K562 (cell line): ENCODE measurements around the gene CACNA1C. TPM values are rescaled to one million over a fixed set of nuclear protein-coding genes. Genes with fewer than 3 reads are reported as not detected.

ENCODE experiments used
- ATAC-seq: fragments of 200-7000 bp; cut with Tn5 transposase; 3 replicates; pipeline ENCODE4 v1.9.1; 2020; ENCODE audit warnings: moderate library complexity
- BruUV-seq: library from RNA; stranded (reverse); fragments of 400-500 nt; replicated peaks from 2 replicates; lab custom pipeline; 2021; lab: Mats Ljungman, UMichigan
- CTCF ChIA-PET: fragments of 300-600 bp; formaldehyde crosslinking; extraction: SDS; loops from one replicate; lab custom pipeline; 2021; ENCODE audit warnings: low intra/inter-chr PET ratio; lab: Yijun Ruan, JAX
- POLR2A ChIA-PET: fragments of 300-600, 350-650 bp; sonication (Branson Sonifier 250); formaldehyde crosslinking; extraction: SDS; loops from one replicate; lab custom pipeline; 2021; ENCODE audit warnings: antibody characterized with exemption, inconsistent platforms; lab: Yijun Ruan, JAX
- DNase-seq, 4 experiments: peaks; one replicate each; pipeline versions ENCODE4 v3.0.0 to v3.0.0-alpha.2; 2011 to 2018; ENCODE audit warnings: low spot score in 3 of 4, mixed read lengths in 3 of 4; ENCODE audit errors: extremely low read depth in 1 of 4
- FAIRE-seq: peaks from 2 replicates; lab custom pipeline; 2011; peaks lifted over from hg19 to GRCh38; lab: Jason Lieb, UNC
- H2AFZ ChIP-seq: 2 replicates; pipeline ENCODE4 v1.6.0; 2011; ENCODE audit warnings: low read depth, low read length, control low read depth, inconsistent platforms
- H3K27ac ChIP-seq: fragments of 200-600 bp; 3 replicates; pipeline ENCODE4 v1.8.0; 2011; ENCODE audit warnings: low read depth, mild to moderate bottlenecking, control low read depth, inconsistent platforms, low read length, moderate library complexity, mixed read lengths; ENCODE audit errors: extremely low read depth
- H3K27me3 ChIP-seq, 2 experiments: fragments of 300-600 bp in 1 of 2; 2 replicates in 1 of 2; 3 replicates in 1 of 2; pipeline versions ENCODE4 v1.6.0 to v1.8.0; 2011; ENCODE audit warnings: inconsistent platforms in 2 of 2, low read length in 2 of 2, mild to moderate bottlenecking in 1 of 2, mixed read lengths in 1 of 2, moderate library complexity in 1 of 2; ENCODE audit not compliant: control insufficient read depth in 2 of 2, insufficient read depth in 2 of 2
- H3K36me3 ChIP-seq: fragments of 300-600 bp; 3 replicates; pipeline ENCODE4 v1.8.0; 2011; ENCODE audit warnings: mild to moderate bottlenecking, low read length, inconsistent platforms; ENCODE audit not compliant: control insufficient read depth, insufficient read depth
- H3K4me1 ChIP-seq, 2 experiments: fragments of 200-600 bp in 1 of 2; replicated peaks in 1 of 2; 2 replicates in 1 of 2; 3 replicates in 1 of 2; pipeline versions ENCODE4 v1.5.1 to v1.8.0; 2011; ENCODE audit warnings: inconsistent platforms in 2 of 2, low read length in 2 of 2, mild to moderate bottlenecking in 1 of 2, mixed read lengths in 1 of 2, moderate library complexity in 1 of 2; ENCODE audit not compliant: control insufficient read depth in 2 of 2, insufficient read depth in 2 of 2
- H3K4me2 ChIP-seq: 2 replicates; pipeline ENCODE4 v1.6.1; 2011; ENCODE audit warnings: low read length, control low read depth, inconsistent platforms, mixed read lengths; ENCODE audit not compliant: insufficient read depth
- H3K4me3 ChIP-seq: fragments of 200-600 bp; sonication (generic), shearing (Covaris generic); 2 replicates; pipeline ENCODE4 v1.5.1; 2016; ENCODE audit warnings: control low read depth, inconsistent platforms
- H3K79me2 ChIP-seq: fragments of 200-600 bp; 3 replicates; pipeline ENCODE4 v1.8.0; 2011; ENCODE audit warnings: low read length, inconsistent platforms; ENCODE audit not compliant: control insufficient read depth, insufficient read depth
- H3K9ac ChIP-seq, 2 experiments: 2 replicates each; pipeline versions ENCODE4 v1.6.0 to v1.6.1; 2011; ENCODE audit warnings: low read depth in 2 of 2, low read length in 2 of 2, control low read depth in 1 of 2, inconsistent platforms in 1 of 2, mild to moderate bottlenecking in 1 of 2, mixed read lengths in 1 of 2; ENCODE audit not compliant: insufficient read depth in 1 of 2
- H3K9me1 ChIP-seq: one replicate; pipeline ENCODE4 v1.6.0; 2011; ENCODE audit warnings: inconsistent platforms, mild to moderate bottlenecking, low read length, moderate library complexity; ENCODE audit not compliant: control insufficient read depth, insufficient read depth
- H3K9me3 ChIP-seq: replicated peaks from 2 replicates; pipeline ENCODE4 v1.5.1; 2011; ENCODE audit warnings: low read depth, low read length, inconsistent platforms; ENCODE audit not compliant: control insufficient read depth, insufficient read depth
- H4K20me1 ChIP-seq: replicated peaks from 2 replicates; pipeline ENCODE4 v1.6.1; 2011; ENCODE audit warnings: low read length, inconsistent platforms, mixed read lengths; ENCODE audit not compliant: control insufficient read depth, insufficient read depth
- BRF1 ChIP-seq: IDR thresholded peaks from 3 replicates; pipeline ENCODE4 v1.6.1; 2011; ENCODE audit warnings: borderline replicate concordance, mild to moderate bottlenecking; ENCODE audit not compliant: insufficient read length; ENCODE audit errors: extremely low read depth
- CCAR2 ChIP-seq: fragments of 200-400 bp; formaldehyde crosslinking; IDR thresholded peaks from 2 replicates; pipeline ENCODE4 v1.6.1; 2017; ENCODE audit warnings: mild to moderate bottlenecking, low read depth, low read length
- GABPA ChIP-seq: fragments of 200-800 bp; sonication (Bioruptor generic); conservative IDR thresholded peaks from 2 replicates; pipeline ENCODE4 v1.6.1; 2016; ENCODE audit warnings: low read depth, missing genetic modification characterization, missing compliant biosample characterization
- HMG20A ChIP-seq: fragments of 450-650 bp; formaldehyde crosslinking; conservative IDR thresholded peaks from 2 replicates; pipeline ENCODE4 v1.4.0; 2020; ENCODE audit warnings: mild to moderate bottlenecking, mixed read lengths
- HNRNPK ChIP-seq: fragments of 200-400 bp; formaldehyde crosslinking; IDR thresholded peaks from one replicate; pipeline ENCODE4 v1.6.1; 2018; ENCODE audit warnings: mild to moderate bottlenecking, low read depth, low read length; ENCODE audit not compliant: poor library complexity, severe bottlenecking
- HNRNPL ChIP-seq: fragments of 200-400 bp; formaldehyde crosslinking; IDR thresholded peaks from 2 replicates; pipeline ENCODE4 v1.6.1; 2017; ENCODE audit warnings: low read depth, mild to moderate bottlenecking, low read length
- KDM1A ChIP-seq, 2 experiments: fragments of 450-650 bp; IDR thresholded peaks; 2 replicates each; pipeline ENCODE4 v1.6.1; 2016; ENCODE audit warnings: mild to moderate bottlenecking in 2 of 2
- NCOA6 ChIP-seq: fragments of 450-650 bp; IDR thresholded peaks from 2 replicates; pipeline ENCODE4 v1.6.1; 2017; ENCODE audit warnings: mild to moderate bottlenecking
- NFE2L1 ChIP-seq: fragments of 450-650 bp; IDR thresholded peaks from 2 replicates; pipeline ENCODE4 v1.6.1; 2016; ENCODE audit warnings: missing genetic modification characterization, low read depth, mild to moderate bottlenecking, missing compliant biosample characterization, moderate library complexity, borderline replicate concordance
- NONO ChIP-seq, 2 experiments: fragments of 200-400 bp in 1 of 2; fragments of 450-650 bp in 1 of 2; formaldehyde crosslinking in 1 of 2; IDR thresholded peaks; 2 replicates each; pipeline ENCODE4 v1.6.1; 2017; ENCODE audit warnings: low read depth in 2 of 2, mild to moderate bottlenecking in 2 of 2, moderate library complexity in 2 of 2, low read length in 1 of 2
- OTX1 ChIP-seq: fragments of 450-650 bp; formaldehyde crosslinking; IDR thresholded peaks from 2 replicates; pipeline ENCODE4 v1.4.0; 2022; ENCODE audit warnings: mild to moderate bottlenecking
- SRF ChIP-seq, 2 experiments: fragments of 250-450, 450-650 bp in 1 of 2; sonication (Bioruptor Pico) in 1 of 2; sonication (generic) in 1 of 2; formaldehyde crosslinking; IDR thresholded peaks; 2 replicates each; pipeline versions ENCODE4 v1.5.0 to v1.5.1; 2020 to 2022; ENCODE audit warnings: mild to moderate bottlenecking in 1 of 2, missing genetic modification reagents in 1 of 2
- SUPT5H ChIP-seq: fragments of 450-650 bp; IDR thresholded peaks from 2 replicates; pipeline ENCODE4 v1.6.1; 2016
- YBX1 ChIP-seq: fragments of 450-650 bp; IDR thresholded peaks from 2 replicates; pipeline ENCODE4 v1.7.1; 2016; ENCODE audit warnings: mild to moderate bottlenecking
- ZNF3 ChIP-seq: fragments of 250-450 bp; sonication (Bioruptor Pico); IDR thresholded peaks from 2 replicates; pipeline ENCODE4 v1.5.0; 2021; ENCODE audit warnings: mild to moderate bottlenecking, moderate library complexity
- WGBS: fragments of 100-300 bp; shearing (Covaris generic); methylation state at CpG from one replicate; pipeline ENCODE4 v1.1.6; 2016; ENCODE audit warnings: low coverage, mixed read lengths; ENCODE audit not compliant: insufficient coverage; ENCODE audit errors: missing lambda C conversion rate; 5-methylcytosine and 5-hydroxymethylcytosine counted together
- in situ Hi-C: fragments of 300-500 bp; cut with MboI; formaldehyde crosslinking; loops from 4 replicates; pipeline ENCODE4 v1.15.0; 2018; ENCODE audit warnings: inconsistent platforms, mixed read lengths
- intact Hi-C: fragments of 100-400 bp; cut with micrococcal nuclease; formaldehyde crosslinking; loops from 2 replicates; pipeline ENCODE4 v1.14.2; 2022
- polyA plus RNA-seq, 8 experiments: library from polyadenylated mRNA; depleted of rRNA in 4 of 8; stranded (reverse) in 5 of 8; unstranded in 3 of 8; fragments of >200 nt; fragmentation: Nextera tagmentation in 2 of 8; fragmentation: Illumina TruSeq in 1 of 8; extraction: Ambion mirVana in 2 of 8; extraction: Trizol in 1 of 8; gene quantifications; 2 replicates each; pipeline versions ENCODE4 v1.2.1 to v1.2.3, GENCODE V29; 2011 to 2014; ENCODE audit warnings: inconsistent platforms in 1 of 8, missing spikeins in 1 of 8
- total RNA-seq, 7 experiments: library from RNA; depleted of rRNA in 6 of 7; stranded (reverse); fragments of >200 nt in 6 of 7; fragmentation: Illumina TruSeq in 2 of 7; extraction: Trizol in 2 of 7; gene quantifications; 2 replicates each; pipeline versions ENCODE4 v1.2.1 to v1.2.3, GENCODE V29; 2011 to 2021; ENCODE audit warnings: low replicate concordance in 1 of 7
- TF ChIP-seq, protein P1 (sequence below): fragments of 250-450 bp; sonication (Bioruptor Pico); IDR thresholded peaks from 2 replicates; pipeline ENCODE4 v1.8.0; 2021; ENCODE audit warnings: mild to moderate bottlenecking, moderate library complexity
- TF ChIP-seq, protein P2 (sequence below), 2 experiments: fragments of 450-650 bp in 1 of 2; IDR thresholded peaks; 2 replicates each; pipeline ENCODE4 v1.6.1; 2011 to 2017; ENCODE audit warnings: low read depth in 2 of 2, antibody characterized with exemption in 1 of 2, borderline replicate concordance in 1 of 2, low read length in 1 of 2, mild to moderate bottlenecking in 1 of 2, mixed read lengths in 1 of 2; ENCODE audit not compliant: control insufficient read depth in 1 of 2

CACNA1C gene
- total and polyA plus RNA-seq, 9 of the 15 experiments (the other 6 are each of a cell fraction or from before 2014, with no cell fraction given), result not detected

DNA sequence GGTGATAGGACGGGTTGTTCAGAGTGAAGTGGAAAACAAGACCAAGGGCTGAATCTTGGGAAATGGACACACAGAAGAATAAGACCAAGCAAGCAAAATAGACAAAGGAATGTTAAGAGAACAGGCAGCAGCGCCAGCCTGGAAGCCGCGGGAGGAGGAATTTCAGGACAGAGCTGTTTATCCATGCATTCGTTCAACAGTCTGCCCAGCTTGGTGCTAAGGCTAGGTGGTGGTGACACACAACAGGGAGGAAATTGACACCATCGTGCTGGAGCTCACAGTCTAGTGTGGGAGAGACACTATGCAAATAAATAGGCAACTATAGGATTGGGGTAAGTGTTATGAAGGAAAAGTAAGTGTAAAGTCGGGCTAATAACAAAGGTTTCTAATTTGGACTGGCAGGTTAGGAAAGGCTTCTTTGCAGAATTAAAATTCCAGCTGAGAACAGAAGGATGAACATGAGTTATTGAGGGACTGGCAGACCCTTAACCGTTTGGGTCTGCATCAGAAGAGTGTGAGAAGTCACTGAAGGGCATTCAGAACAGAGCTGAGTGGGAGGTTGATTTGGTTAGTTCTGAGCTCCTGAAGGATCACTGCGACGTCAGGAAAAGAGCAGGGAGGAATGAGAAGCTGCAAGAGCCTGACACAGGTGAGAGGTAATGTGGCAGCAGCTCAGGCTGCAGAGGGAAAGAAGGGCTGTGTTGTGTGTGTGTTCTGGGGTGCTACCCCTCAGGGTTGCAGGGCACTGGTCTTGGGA, 499.4 kb downstream of the CACNA1C start:
- Histone ChIP-seq H3K9me1 (no peaks in the 10 kb centered on the region), H4K20me1 (no peaks in the 10 kb centered on the region), H3K9ac (no peak overlapping the region), H3K79me2 (no peaks in the 10 kb centered on the region), H3K4me3 (no peak overlapping the region), H2AFZ (no peak overlapping the region), H3K27me3 (peaks cover 3 to 41% of the 10 kb centered on the region in 2 experiments; a peak in 4 of 5 replicates), H3K9me3 (no peaks in the 10 kb centered on the region), H3K27ac (no peak overlapping the region), H3K4me1 (no peaks in the 10 kb centered on the region)
- in situ Hi-C loops, result no loop called here
- FAIRE-seq (no peak), ATAC-seq (no peak)
- BruUV-seq, result no TSS peak
- CTCF ChIA-PET, result no interaction called here
- POLR2A ChIA-PET, result no interaction called here
- 0% methylated on average over 8 of the region's 10 CpGs for WGBS
- intact Hi-C loops, result no loop called here
- no peak for TF ChIP-seq NONO (IDR thresholded peaks at IDR 0.05; ENCODE audit: low read depth in 2 of 2, low read length in 1 of 2)
- TF ChIP-seq OTX1 (CRISPR knock-in tag), result no peak
- TF ChIP-seq BRF1, result no peak
- no peak for TF ChIP-seq SUPT5H
- TF ChIP-seq NCOA6, result no peak
- TF ChIP-seq ZNF3, result no peak
- no peak for TF ChIP-seq YBX1
- TF ChIP-seq GABPA (tag), result no peak
- TF ChIP-seq, protein P1, sequence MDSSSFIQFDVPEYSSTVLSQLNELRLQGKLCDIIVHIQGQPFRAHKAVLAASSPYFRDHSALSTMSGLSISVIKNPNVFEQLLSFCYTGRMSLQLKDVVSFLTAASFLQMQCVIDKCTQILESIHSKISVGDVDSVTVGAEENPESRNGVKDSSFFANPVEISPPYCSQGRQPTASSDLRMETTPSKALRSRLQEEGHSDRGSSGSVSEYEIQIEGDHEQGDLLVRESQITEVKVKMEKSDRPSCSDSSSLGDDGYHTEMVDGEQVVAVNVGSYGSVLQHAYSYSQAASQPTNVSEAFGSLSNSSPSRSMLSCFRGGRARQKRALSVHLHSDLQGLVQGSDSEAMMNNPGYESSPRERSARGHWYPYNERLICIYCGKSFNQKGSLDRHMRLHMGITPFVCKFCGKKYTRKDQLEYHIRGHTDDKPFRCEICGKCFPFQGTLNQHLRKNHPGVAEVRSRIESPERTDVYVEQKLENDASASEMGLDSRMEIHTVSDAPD, result no peak
- no peak for TF ChIP-seq HMG20A (CRISPR knock-in tag)
- TF ChIP-seq CCAR2, result no peak
- TF ChIP-seq, protein P2, sequence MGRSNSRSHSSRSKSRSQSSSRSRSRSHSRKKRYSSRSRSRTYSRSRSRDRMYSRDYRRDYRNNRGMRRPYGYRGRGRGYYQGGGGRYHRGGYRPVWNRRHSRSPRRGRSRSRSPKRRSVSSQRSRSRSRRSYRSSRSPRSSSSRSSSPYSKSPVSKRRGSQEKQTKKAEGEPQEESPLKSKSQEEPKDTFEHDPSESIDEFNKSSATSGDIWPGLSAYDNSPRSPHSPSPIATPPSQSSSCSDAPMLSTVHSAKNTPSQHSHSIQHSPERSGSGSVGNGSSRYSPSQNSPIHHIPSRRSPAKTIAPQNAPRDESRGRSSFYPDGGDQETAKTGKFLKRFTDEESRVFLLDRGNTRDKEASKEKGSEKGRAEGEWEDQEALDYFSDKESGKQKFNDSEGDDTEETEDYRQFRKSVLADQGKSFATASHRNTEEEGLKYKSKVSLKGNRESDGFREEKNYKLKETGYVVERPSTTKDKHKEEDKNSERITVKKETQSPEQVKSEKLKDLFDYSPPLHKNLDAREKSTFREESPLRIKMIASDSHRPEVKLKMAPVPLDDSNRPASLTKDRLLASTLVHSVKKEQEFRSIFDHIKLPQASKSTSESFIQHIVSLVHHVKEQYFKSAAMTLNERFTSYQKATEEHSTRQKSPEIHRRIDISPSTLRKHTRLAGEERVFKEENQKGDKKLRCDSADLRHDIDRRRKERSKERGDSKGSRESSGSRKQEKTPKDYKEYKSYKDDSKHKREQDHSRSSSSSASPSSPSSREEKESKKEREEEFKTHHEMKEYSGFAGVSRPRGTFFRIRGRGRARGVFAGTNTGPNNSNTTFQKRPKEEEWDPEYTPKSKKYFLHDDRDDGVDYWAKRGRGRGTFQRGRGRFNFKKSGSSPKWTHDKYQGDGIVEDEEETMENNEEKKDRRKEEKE (IDR thresholded peaks at IDR 0.05; ENCODE audit: borderline replicate concordance in 1 of 2, control insufficient read depth in 1 of 2, low read depth in 2 of 2, low read length in 1 of 2), result no peak
- TF ChIP-seq KDM1A (IDR thresholded peaks at IDR 0.05), result no peak
- no peak for TF ChIP-seq HNRNPL
- TF ChIP-seq NFE2L1 (tag), result no peak
- no peak for TF ChIP-seq HNRNPK
- TF ChIP-seq SRF (CRISPR knock-in tag; IDR thresholded peaks at IDR 0.05), result no peak
- TF ChIP-seq, all 486 proteins: peak for 0
- no peak overlapping the region for H3K4me2 ChIP-seq
- DNase-seq, result no peak
- no peaks in the 10 kb centered on the region for H3K36me3 ChIP-seq
